Eye (tissue), 1 donor: ENCODE data around the gene RASGEF1B.
"Not testable (repeated sequence)": the region's sequence is repeated elsewhere in the genome, so short reads cannot be mapped to it uniquely, and the experiment has no call there.

Experiments
- DNase-seq: peaks from one replicate; pipeline ENCODE4 v3.0.0-alpha.2; 2015

RASGEF1B gene

GRCh38 chr4:81427344-81427821 lies 44.3 kb downstream of the RASGEF1B start:
- DNase-seq, result peak; percentile 52

GRCh38 chr4:81426770-81427289 lies 44.9 kb downstream of the RASGEF1B start:
- DNase-seq, result no peak

- DNase-seq, result no peak
Observed at GRCh38 chr4:81424816-81425755, 46.6 kb downstream of the RASGEF1B start.

GRCh38 chr4:81424336-81424735 lies 47.4 kb downstream of the RASGEF1B start:
- DNase-seq, result no peak

- no peak for DNase-seq
Observed at GRCh38 chr4:81422595-81422994, 49.1 kb downstream of the RASGEF1B start.

DNA sequence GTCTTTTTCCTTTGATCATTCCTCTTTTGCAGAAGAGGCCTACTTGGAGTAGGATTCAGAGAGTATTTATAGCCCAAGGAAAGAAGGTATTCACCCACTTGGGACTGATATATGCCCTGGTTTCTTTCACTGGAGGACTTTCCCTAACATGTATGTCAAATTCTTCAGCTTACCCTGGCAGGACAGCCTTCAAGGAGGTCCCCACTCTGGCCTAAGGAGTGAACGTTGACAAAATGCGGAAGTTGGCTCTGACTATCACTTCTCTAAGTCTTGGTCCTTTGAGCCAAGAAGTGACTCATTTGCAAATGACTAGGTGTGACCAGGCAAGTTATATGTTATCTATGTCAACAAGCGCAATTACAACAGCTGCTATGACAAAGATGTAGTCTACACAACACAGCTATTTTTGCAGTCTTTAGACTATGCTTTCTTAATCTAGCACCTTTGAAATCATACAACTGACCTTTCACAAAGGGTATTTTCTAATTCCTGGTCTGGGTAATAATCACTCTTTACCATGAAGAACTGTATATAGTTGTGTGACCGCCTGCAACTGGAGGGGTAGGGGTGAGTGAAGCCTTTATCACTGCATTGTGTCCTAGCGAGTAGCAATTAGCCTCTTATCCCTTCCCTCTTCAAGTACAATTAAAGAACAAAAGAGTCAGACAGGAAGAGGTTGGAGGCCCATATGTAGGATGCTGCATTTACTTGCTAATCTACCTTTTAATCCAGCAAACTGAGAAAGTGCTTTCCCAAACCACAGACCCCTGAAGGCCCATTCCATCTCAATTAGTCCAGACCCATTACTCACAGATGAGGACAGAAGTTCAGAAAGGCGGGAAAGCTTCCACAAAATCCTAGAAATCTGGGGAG lies 50.1 kb downstream of the RASGEF1B start:
- peak; percentile 26 for DNase-seq

DNA sequence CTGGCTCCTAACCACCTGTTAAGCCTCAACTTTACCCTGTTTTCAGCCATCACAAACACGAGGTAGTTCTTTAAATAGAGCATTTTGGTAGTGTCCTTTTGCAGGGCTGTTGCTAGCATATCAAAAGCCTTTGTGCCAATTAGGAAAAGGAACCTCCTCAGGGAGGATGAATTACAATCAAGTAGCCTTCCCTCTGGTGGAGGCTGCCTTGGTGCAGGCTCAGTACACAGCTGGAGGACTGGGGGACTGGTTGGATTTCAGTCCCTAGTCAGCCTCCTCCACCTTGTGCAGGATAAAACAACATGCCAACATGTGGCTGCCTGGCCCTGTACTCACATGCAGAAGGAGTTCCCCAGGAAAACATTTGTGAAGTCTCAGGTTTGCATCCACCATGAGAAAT lies 53.1 kb downstream of the RASGEF1B start:
- no peak for DNase-seq

DNA sequence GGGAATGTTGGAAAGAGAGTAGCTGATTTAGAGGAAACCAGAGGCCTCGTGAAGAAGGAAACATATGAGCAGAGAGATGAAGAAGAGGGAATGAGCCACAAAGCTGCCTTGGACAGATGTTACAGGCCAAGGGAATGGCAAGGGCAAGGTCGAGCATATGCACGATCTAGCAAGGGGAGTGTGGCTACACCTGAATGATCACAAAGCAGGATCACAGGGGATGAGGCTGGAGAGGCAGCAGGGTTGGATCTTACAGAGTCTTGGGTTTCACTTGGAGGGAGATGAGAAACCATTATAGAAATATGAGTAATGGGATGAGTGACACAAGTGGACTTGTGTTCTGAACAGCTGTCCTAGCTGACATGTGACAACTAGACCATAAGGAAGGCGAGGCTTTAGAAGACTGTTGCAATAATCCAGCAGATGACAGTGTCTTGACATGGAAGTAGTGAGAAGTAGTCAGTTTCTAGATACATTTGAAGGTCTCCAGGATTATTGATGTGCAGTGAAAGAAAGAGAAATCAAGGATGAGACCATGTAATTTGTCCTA lies 58.7 kb downstream of the RASGEF1B start:
- DNase-seq, result no peak

DNA sequence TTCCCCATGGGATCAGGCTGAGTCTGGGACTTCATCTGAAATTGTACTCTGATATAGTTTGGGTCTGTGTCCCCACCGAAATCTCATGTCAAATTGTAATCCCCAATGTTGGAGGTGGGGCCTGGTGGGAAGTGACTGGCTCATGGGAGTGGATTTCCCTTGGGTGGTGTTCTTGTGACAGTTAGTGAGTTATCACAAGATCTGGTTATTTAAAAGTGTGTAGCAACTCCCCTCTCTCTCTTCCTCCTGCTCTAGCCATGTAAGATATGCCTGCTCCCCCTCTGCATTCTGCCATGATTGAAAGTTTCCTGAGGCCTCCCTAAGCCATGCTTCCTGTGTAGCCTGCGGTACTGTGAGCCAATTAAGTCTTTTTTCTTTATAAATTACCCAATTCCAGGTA lies 61.0 kb downstream of the RASGEF1B start:
- no peak for DNase-seq

- DNase-seq, result no peak
Observed at GRCh38 chr4:81409836-81410235, 61.9 kb downstream of the RASGEF1B start.

- DNase-seq, result no peak
Observed at GRCh38 chr4:81408341-81408740, 63.4 kb downstream of the RASGEF1B start.

DNA sequence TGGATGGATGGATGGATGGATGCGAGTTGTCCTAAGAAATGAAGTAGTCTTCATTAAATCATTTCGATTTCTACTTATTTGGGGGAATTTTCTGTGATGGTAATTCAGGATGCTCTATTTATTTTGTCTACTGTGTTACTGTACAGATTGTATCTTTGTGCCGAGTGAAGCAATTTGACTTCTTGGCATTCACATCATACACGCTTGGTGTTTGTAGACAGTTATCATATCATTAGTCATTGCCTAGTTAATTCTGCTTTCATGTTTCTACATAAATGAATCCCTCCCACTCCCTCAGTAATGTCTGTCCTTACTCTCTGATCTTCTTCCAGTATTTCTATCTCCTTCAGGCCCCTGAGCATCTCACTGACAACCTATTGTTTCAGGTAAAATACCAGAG lies 64.0 kb downstream of the RASGEF1B start:
- no peak for DNase-seq

DNA sequence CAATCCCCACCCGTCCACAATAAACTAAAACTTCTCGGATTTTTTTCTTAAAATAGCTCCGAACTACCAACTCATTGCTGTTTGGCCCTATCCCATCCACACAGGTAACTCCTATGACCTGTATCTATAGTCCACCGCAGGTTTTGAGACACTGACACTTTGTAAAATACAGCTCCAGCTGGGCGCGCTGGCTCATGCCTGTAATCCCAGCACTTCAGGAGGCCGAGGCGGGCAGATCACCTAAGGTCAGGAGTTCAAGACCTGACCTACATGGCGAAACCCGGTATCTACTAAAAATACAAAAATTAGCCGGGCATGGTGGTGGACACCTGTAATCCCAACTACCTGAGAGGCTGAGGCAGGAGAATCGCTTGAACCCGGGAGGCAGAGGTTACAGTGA lies 65.2 kb downstream of the RASGEF1B start:
- not testable (repeated sequence) for DNase-seq

DNA sequence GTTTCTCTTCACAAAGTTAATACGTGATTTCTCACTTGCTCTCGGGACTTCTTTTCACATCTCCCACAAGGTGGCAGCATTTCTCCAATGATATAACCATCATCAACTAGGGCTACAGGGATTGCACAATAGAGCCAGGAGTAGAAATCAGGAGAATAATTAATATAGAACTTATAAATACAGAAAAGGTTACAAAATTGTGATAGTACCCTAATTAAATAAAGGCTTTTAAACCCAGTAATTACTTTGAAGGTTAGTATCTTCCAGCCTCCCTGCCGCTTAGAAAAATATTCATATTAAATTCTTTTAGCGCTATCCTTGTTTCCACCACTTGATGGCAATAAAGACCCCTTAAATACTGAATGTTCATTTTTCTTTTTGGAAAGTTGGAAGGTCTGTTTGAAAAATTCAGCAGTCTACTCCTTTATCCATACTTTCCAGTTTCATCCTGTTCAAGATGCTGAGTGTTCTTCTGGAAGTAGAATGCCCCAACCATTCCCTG lies 65.8 kb downstream of the RASGEF1B start:
- DNase-seq, result peak; percentile 94

DNA sequence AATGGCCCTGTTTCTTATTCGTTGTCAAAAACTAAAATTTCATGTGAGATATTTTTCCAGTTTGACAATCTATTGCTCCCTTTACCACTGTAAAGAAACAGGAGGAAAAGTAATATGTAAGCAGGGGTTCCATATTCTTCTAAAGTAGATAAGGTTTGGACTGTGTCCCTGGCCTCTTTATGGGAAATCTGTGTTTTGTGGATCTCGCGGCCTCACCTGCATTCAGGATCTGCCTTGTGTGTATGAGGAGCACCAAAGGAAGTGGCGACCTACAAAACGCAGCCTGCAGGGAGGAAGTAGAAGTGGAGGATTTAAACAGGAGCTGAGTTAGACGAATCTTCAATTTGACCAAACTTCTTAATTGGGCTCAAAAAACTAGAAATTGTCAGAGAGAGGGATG lies 67.0 kb downstream of the RASGEF1B start:
- DNase-seq, result no peak

DNA sequence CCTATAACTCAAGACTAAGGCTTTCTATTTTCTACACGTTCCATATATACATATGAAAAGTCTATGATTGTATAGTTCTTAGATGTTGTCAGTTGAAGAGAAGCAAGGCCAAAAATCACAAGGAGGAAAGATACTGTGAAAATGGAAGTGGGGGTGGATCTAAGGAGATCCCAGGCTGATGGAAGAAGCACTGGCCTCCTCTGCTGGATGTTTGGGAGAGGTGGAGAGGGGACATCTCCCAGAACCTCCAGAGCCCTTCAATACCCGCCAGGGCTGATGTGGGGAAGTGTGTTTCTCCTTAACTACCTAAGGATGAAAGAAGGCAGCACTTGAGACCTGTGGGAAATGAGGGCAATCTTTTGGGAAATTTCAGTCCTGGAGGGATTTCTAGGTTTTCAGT lies 67.4 kb downstream of the RASGEF1B start:
- no peak for DNase-seq

GRCh38 chr4:81399306-81400086 lies 72.2 kb downstream of the RASGEF1B start:
- DNase-seq, result peak; percentile 33

DNA sequence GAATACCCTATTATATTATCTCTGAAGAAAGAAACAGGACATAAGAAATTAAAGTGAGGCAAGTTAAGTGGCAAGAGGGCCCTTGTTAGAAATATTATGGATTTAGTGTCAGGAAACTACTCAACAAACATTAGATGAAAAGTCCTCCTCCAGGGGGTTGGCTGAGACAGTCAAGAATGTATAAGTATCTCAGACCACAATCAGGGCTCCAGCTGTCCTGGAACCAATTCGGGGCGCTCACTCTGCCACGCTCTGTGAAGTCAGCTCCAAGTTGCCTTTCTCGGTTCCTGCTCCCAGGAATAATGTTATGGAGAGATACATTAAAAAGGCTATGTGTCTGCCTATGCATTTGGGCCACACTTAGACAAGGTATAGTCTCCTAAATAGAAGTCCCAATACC lies 73.3 kb downstream of the RASGEF1B start:
- DNase-seq, result no peak

DNA sequence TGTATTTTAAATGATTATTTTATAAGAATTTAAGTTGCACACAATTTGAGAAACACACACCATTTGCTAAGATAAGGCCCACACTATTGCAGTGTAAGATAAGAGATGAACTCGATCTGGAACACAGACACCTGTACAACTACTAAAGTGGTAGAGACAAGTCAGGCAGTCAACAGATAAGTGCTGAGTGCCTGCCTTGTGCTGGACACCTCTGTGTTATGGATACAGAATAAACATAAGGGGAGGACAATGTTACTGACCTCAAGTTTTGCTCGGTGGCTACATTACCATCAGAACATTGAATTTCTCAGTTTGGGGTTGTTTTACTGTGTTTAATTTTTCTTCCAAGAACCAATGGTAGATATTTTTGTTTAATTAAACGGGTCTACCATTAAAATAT lies 74.1 kb downstream of the RASGEF1B start:
- no peak for DNase-seq

DNA sequence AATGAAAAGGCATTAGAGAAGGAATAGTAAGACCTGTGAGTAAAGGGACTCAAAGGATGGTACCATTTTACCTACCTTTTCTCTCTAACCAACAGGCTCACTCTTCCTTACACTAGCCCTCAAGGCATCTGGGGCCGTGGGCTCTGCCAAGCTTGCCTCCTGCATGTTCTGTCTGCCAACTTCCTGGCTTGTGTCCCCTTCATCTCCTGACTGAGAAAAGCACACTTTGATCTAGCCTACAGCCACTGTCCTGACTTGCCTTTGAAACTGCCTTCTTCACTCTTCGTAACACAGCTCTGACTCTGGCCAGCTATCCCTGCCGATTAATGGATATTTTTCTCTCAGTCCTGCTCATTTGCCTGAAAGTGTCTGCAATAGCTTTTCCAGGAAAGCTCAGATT lies 76.5 kb downstream of the RASGEF1B start:
- no peak for DNase-seq

DNA sequence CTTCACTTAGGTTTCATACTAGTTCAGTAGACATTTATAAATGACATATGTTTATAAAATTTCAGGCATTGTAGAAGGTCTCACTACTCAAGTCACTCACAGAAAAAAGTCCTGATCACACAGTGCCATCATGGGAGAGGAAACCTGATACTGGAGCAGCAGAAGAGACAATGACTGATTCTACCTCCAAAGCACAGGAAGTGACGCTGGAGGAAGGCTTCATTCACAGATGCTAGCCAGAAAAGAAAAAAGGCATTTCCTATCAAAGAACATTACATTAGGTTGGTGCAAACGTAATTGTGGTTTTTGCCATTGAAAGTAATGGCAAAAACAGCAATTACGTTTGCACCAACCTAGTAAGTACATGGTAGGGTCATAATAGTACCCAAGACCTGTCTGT lies 79.5 kb downstream of the RASGEF1B start:
- DNase-seq, result no peak

- DNase-seq, result no peak
Observed at GRCh38 chr4:81389720-81390119, 82.0 kb downstream of the RASGEF1B start.
